B cell (primary cell): ENCODE measurements around the gene POLE. TPM values are rescaled to one million over a fixed set of nuclear protein-coding genes. Genes with fewer than 3 reads are reported as not detected.
"Not testable (repeated sequence)": the region's sequence is repeated elsewhere in the genome, so short reads cannot be mapped to it uniquely, and the experiment has no call there.

Source experiments
- ATAC-seq: fragments of 200-7000 bp; cut with Tn5 transposase; one replicate; pipeline ENCODE4 v1.10.0; 2021; ENCODE audit warnings: low read depth, mild to moderate bottlenecking, moderate number of reproducible peaks, moderate library complexity
- CTCF ChIA-PET: fragments of 350-600 bp; sonication (Branson Sonifier 250); formaldehyde crosslinking; loops from one replicate; lab custom pipeline; 2021; ENCODE audit warnings: antibody characterized with exemption, inconsistent platforms; lab: Charles Lee
- POLR2A ChIA-PET: fragments of 350-600 bp; sonication (Branson Sonifier 250); formaldehyde crosslinking; loops from one replicate; lab custom pipeline; 2021; ENCODE audit warnings: antibody characterized with exemption; lab: Charles Lee
- DNase-seq: peaks from one replicate; pipeline ENCODE4 v3.0.0; 2013
- H2AFZ ChIP-seq: 2 replicates; pipeline ENCODE4 v1.6.1; 2012; ENCODE audit warnings: mild to moderate bottlenecking, low read depth, low read length; ENCODE audit not compliant: insufficient read depth, poor library complexity, severe bottlenecking
- H3K27ac ChIP-seq, 2 donors: 1 replicate in 1 of 2; 2 replicates in 1 of 2; pipeline ENCODE4 v1.5.1; 2012 to 2013; ENCODE audit warnings: low read length in 2 of 2, mild to moderate bottlenecking in 2 of 2, moderate library complexity in 1 of 2
- H3K27me3 ChIP-seq, 4 experiments: fragments of 200-600 bp in 1 of 4; sonication (generic) in 1 of 4; replicated peaks in 1 of 4; 1 replicate in 2 of 4; 2 replicates in 2 of 4; pipeline versions ENCODE4 v1.6.1 to v1.7.0; 2013 to 2016; ENCODE audit warnings: low read length in 3 of 4, mild to moderate bottlenecking in 2 of 4, mixed read lengths in 1 of 4, moderate library complexity in 1 of 4; ENCODE audit not compliant: insufficient read depth in 4 of 4, control insufficient read depth in 3 of 4; ENCODE audit errors: control extremely low read depth in 1 of 4
- H3K36me3 ChIP-seq, 2 experiments: replicated peaks in 1 of 2; 1 replicate in 1 of 2; 2 replicates in 1 of 2; pipeline versions ENCODE4 v1.6.1 to v1.7.1; 2013; ENCODE audit warnings: low read length in 1 of 2; ENCODE audit not compliant: insufficient read depth in 2 of 2, control insufficient read depth in 1 of 2; ENCODE audit errors: control extremely low read depth in 1 of 2, extremely low read depth in 1 of 2
- H3K4me1 ChIP-seq, 2 donors: fragments of 200-600 bp in 1 of 2; sonication (generic) in 1 of 2; 1 replicate in 1 of 2; 2 replicates in 1 of 2; pipeline versions ENCODE4 v1.5.1 to v1.6.1; 2013 to 2017; ENCODE audit warnings: low read length in 2 of 2; ENCODE audit not compliant: control insufficient read depth in 2 of 2, insufficient read depth in 2 of 2
- H3K4me2 ChIP-seq: replicated peaks from 2 replicates; pipeline ENCODE3; 2012; ENCODE audit warnings: mild to moderate bottlenecking, low read depth, low read length; ENCODE audit not compliant: poor library complexity, severe bottlenecking
- H3K4me3 ChIP-seq, 5 experiments: fragments of 200-600 bp in 1 of 5; sonication (generic) in 1 of 5; 1 replicate in 3 of 5; 2 replicates in 2 of 5; pipeline versions ENCODE4 v1.5.1 to v1.7.0; 2011 to 2016; ENCODE audit warnings: low read length in 4 of 5, mild to moderate bottlenecking in 4 of 5, low read depth in 2 of 5, control low read depth in 1 of 5, moderate library complexity in 1 of 5; ENCODE audit not compliant: insufficient read depth in 1 of 5; ENCODE audit errors: control extremely low read depth in 1 of 5, extremely low read depth in 1 of 5
- H3K79me2 ChIP-seq: fragments of 200-600 bp; sonication (generic); one replicate; pipeline ENCODE4 v1.6.0; 2016; ENCODE audit warnings: low read length; ENCODE audit not compliant: control insufficient read depth, insufficient read depth
- H3K9ac ChIP-seq: fragments of 200-600 bp; sonication (generic); 2 replicates; pipeline ENCODE4 v1.6.1; 2017; ENCODE audit warnings: mild to moderate bottlenecking, low read length, moderate library complexity
- H3K9me3 ChIP-seq, 3 donors: one replicate each; pipeline versions ENCODE4 v1.6.1 to v1.7.1; 2013; ENCODE audit warnings: low read length in 2 of 3; ENCODE audit not compliant: control insufficient read depth in 2 of 3, insufficient read depth in 1 of 3; ENCODE audit errors: control extremely low read depth in 1 of 3
- H4K20me1 ChIP-seq: 2 replicates; pipeline ENCODE4 v1.6.0; 2012; ENCODE audit warnings: mild to moderate bottlenecking, low read length; ENCODE audit not compliant: insufficient read depth, control insufficient read depth, poor library complexity, severe bottlenecking
- H3K27ac Mint-ChIP-seq: one replicate; pipeline ENCODE4 v1.8.0; 2021; ENCODE audit warnings: mixed read lengths
- H3K27me3 Mint-ChIP-seq: one replicate; pipeline ENCODE4 v1.8.0; 2021; ENCODE audit warnings: mixed read lengths
- H3K4me1 Mint-ChIP-seq: one replicate; pipeline ENCODE4 v1.8.0; 2021; ENCODE audit warnings: mixed read lengths
- H3K4me3 Mint-ChIP-seq: one replicate; pipeline ENCODE4 v1.8.0; 2021; ENCODE audit warnings: mixed read lengths
- H3K9me3 Mint-ChIP-seq: one replicate; pipeline ENCODE4 v1.8.0; 2022; ENCODE audit warnings: mixed read lengths; ENCODE audit not compliant: insufficient read depth
- EZH2 ChIP-seq: IDR thresholded peaks from 2 replicates; pipeline ENCODE4 v1.6.1; 2012; ENCODE audit warnings: borderline replicate concordance, low read depth, mild to moderate bottlenecking, moderate library complexity, low read length; ENCODE audit not compliant: insufficient read depth, poor library complexity, severe bottlenecking
- WGBS: methylation state at CpG from one replicate; pipeline ENCODE4 v1.1.5; 2013; ENCODE audit warnings: missing lambda C conversion rate; ENCODE audit not compliant: insufficient coverage; 5-methylcytosine and 5-hydroxymethylcytosine counted together
- intact Hi-C: fragments of 100-400 bp; cut with micrococcal nuclease; formaldehyde crosslinking; loops from one replicate; pipeline ENCODE4 v1.10.0; 2022
- polyA plus RNA-seq: library from polyadenylated mRNA; depleted of rRNA; stranded (reverse); fragments of >200 nt; gene quantifications from 2 replicates; pipeline ENCODE4 v1.2.3, GENCODE V29; 2012
- total RNA-seq, 2 donors: library from RNA; stranded (reverse); fragments of 120-200 nt in 1 of 2; gene quantifications; 1 replicate in 1 of 2; 2 replicates in 1 of 2; pipeline versions ENCODE4 v1.2.3 to v1.2.4, GENCODE V29; 2013 to 2022
- TF ChIP-seq, protein P1 (sequence below): fragments of 200-600 bp; IDR thresholded peaks from one replicate; pipeline ENCODE4 v1.8.0; 2022; ENCODE audit warnings: antibody characterized with exemption, mild to moderate bottlenecking

Gene POLE
- total and polyA plus RNA-seq, 2 donors (not counting 1 experiment from before 2014, with no cell fraction given): 32.0 to 62.0 TPM

GRCh38 chr12:132600048-132601032 is 86.8 kb downstream of the POLE start:
- H3K27me3 ChIP-seq: peaks cover 0 to 41% (median 11%) of the 10 kb centered on the region in 4 experiments
- peak overlapping the region; percentile 84 for H3K4me3 Mint-ChIP-seq
- H3K27me3 Mint-ChIP-seq: peaks cover 12% of the 10 kb centered on the region
- H3K9ac ChIP-seq: peak overlapping the region; percentile 61
- WGBS: 34% methylated on average over 44 of the region's 45 CpGs
- intact Hi-C loops: loop anchor here (1.0 kb wide), 1 partner anchor 15 kb away; no protein-coding TSS in a partner anchor
- DNase-seq (peak; percentile 65), ATAC-seq (peak; percentile 54)
- H3K4me2 ChIP-seq: peak overlapping the region; percentile 85
- POLR2A ChIA-PET: no interaction called here
- H3K27ac Mint-ChIP-seq: peak overlapping the region; percentile 53
- H3K36me3 ChIP-seq: no peaks in the 10 kb centered on the region
- H3K27ac ChIP-seq: no peak overlapping the region
- H4K20me1 ChIP-seq: peaks cover 5% of the 10 kb centered on the region
- no peaks in the 10 kb centered on the region for H3K9me3 Mint-ChIP-seq
- peak overlapping the region in 4 of 5 experiments; percentile 35 to 64 (median 49) for H3K4me3 ChIP-seq
- TF ChIP-seq EZH2: no peak
- TF ChIP-seq, protein P1, sequence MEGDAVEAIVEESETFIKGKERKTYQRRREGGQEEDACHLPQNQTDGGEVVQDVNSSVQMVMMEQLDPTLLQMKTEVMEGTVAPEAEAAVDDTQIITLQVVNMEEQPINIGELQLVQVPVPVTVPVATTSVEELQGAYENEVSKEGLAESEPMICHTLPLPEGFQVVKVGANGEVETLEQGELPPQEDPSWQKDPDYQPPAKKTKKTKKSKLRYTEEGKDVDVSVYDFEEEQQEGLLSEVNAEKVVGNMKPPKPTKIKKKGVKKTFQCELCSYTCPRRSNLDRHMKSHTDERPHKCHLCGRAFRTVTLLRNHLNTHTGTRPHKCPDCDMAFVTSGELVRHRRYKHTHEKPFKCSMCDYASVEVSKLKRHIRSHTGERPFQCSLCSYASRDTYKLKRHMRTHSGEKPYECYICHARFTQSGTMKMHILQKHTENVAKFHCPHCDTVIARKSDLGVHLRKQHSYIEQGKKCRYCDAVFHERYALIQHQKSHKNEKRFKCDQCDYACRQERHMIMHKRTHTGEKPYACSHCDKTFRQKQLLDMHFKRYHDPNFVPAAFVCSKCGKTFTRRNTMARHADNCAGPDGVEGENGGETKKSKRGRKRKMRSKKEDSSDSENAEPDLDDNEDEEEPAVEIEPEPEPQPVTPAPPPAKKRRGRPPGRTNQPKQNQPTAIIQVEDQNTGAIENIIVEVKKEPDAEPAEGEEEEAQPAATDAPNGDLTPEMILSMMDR: peak; percentile 6
- no peaks in the 10 kb centered on the region for H3K79me2 ChIP-seq
- peaks cover 0 to 15% (median 0%) of the 10 kb centered on the region in 3 donors for H3K9me3 ChIP-seq
- peaks cover 26% of the 10 kb centered on the region for H3K4me1 Mint-ChIP-seq
- peaks cover 22 to 29% of the 10 kb centered on the region in 2 donors for H3K4me1 ChIP-seq
- H2AFZ ChIP-seq: peak overlapping the region; percentile 75
- CTCF ChIA-PET: interaction anchor here (0.5 to 2.4 kb wide), 3 partner anchors 15 to 109 kb away, joined by 3 to 13 read pairs (median 6); partner anchors contain the start of gene P2RX2

GRCh38 chr12:132599502-132599901 is 87.6 kb downstream of the POLE start:
- H3K4me2 ChIP-seq, H3K79me2 ChIP-seq, H3K27ac Mint-ChIP-seq, H3K27me3 Mint-ChIP-seq, H2AFZ ChIP-seq, DNase-seq, H3K9me3 Mint-ChIP-seq, H4K20me1 ChIP-seq, H3K27ac ChIP-seq, H3K36me3 ChIP-seq, H3K4me3 ChIP-seq, intact Hi-C loops, H3K9ac ChIP-seq, ATAC-seq: not testable (repeated sequence)
- peaks cover 26% of the 10 kb centered on the region for H3K4me1 Mint-ChIP-seq
- ChIA-PET POLR2A (interaction anchor here (0.7 kb wide), 1 partner anchor 19 kb away, joined by 3 read pairs; no protein-coding TSS in a partner anchor), CTCF (interaction anchor here (1.5 to 2.4 kb wide), 2 partner anchors 16 to 19 kb away, joined by 6 to 13 read pairs; partner anchors contain the start of gene P2RX2)
- peak overlapping the region; percentile 84 for H3K4me3 Mint-ChIP-seq
- H3K9me3 ChIP-seq: peaks cover 0 to 15% (median 0%) of the 10 kb centered on the region in 3 donors
- H3K4me1 ChIP-seq: peaks cover 22 to 29% of the 10 kb centered on the region in 2 donors
- WGBS: 83% methylated on average over 4 of the region's 6 CpGs
- H3K27me3 ChIP-seq: peaks cover 0 to 34% (median 8%) of the 10 kb centered on the region in 4 experiments
